Activated CD4-positive, alpha-beta T cell treated with anti-CD3 and anti-CD28 coated beads, Interleukin-2, amount 10 ng/mL, durations not matched to agents 7 days and 5 days (primary cell): Measurements from ENCODE around the gene TMEM141. TPM values are rescaled to one million over a fixed set of nuclear protein-coding genes. Genes with fewer than 3 reads are reported as not detected.
"Not testable (repeated sequence)": the region's sequence is repeated elsewhere in the genome, so short reads cannot be mapped to it uniquely, and the experiment has no call there.

Experiments used
- CTCF ChIA-PET: fragments of 350-600 bp; sonication (Branson Sonifier 250); formaldehyde crosslinking; loops from one replicate; lab custom pipeline; 2021; ENCODE audit warnings: antibody characterized with exemption; lab: Charles Lee
- POLR2A ChIA-PET: fragments of 350-600 bp; sonication (Branson Sonifier 250); formaldehyde crosslinking; loops from one replicate; lab custom pipeline; 2021; ENCODE audit warnings: antibody characterized with exemption; lab: Charles Lee
- DNase-seq: peaks from one replicate; pipeline ENCODE4 v3.0.0-alpha.2; 2020
- H3K27ac Mint-ChIP-seq: one replicate; pipeline ENCODE4 v1.8.0; 2021; ENCODE audit warnings: mild to moderate bottlenecking, moderate library complexity, mixed read lengths
- H3K27me3 Mint-ChIP-seq: one replicate; pipeline ENCODE4 v1.8.0; 2021; ENCODE audit warnings: mixed read lengths
- H3K36me3 Mint-ChIP-seq: one replicate; pipeline ENCODE4 v1.8.0; 2021; ENCODE audit warnings: low read depth, mixed read lengths
- H3K4me1 Mint-ChIP-seq: one replicate; pipeline ENCODE4 v1.8.0; 2021; ENCODE audit warnings: mixed read lengths
- H3K4me3 Mint-ChIP-seq: one replicate; pipeline ENCODE4 v1.8.0; 2021; ENCODE audit warnings: mild to moderate bottlenecking, moderate library complexity, mixed read lengths
- H3K9me3 Mint-ChIP-seq: one replicate; pipeline ENCODE4 v1.8.0; 2021; ENCODE audit warnings: mixed read lengths
- total RNA-seq, 2 experiments: library from RNA; stranded (reverse); gene quantifications; one replicate each; pipeline ENCODE4 v1.2.3, GENCODE V29; 2021

The TMEM141 gene
- total RNA-seq, 2 experiments from 2014 or later = 28.5 to 38.5 TPM

DNA sequence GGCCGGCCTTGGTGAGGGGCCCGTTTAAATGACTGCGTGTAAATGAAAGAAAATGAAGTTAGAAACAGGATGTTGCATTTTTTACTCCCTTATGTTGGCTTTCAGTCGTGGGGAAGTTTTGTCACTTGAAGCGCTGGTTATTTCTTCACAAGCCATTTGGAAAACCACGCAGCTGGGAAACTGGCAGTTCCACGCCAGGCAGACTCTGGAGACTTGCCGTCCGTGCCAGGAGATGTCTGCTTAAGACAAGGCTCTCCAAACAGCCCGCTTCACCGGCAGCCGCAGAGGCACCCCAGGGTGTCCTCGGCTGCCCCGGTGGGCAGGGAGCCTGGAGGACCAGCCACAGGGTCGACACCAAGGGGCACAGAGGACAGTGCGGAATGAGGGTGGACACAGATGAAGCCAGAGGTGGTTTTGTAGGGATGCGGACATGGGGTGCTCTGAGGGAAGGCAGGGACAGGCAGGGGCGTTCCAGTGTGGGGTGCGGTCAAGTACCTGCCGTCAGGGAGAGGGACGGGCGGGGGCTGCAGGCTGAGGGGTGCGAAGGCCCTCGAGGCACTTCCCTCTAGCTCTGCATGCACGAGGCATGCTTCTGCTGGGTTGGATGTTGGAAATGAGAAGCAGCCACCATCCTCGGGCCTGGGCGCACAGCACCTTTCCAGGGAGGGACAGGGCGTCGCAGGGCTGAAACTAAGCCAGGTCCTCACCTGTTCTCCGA, 40.0 kb downstream of the TMEM141 start:
- Mint-ChIP-seq H3K27ac (no peak overlapping the region), H3K27me3 (no peaks in the 10 kb centered on the region), H3K4me1 (no peaks in the 10 kb centered on the region), H3K4me3 (no peak overlapping the region), H3K36me3 (peaks cover 8% of the 10 kb centered on the region), H3K9me3 (no peaks in the 10 kb centered on the region)
- ChIA-PET POLR2A (no interaction called here), CTCF (interaction anchor here (1.7 kb wide), 1 partner anchor 11 kb away, joined by 6 read pairs; the partner anchor contains the start of gene AJM1)
- DNase-seq = no peak

DNA sequence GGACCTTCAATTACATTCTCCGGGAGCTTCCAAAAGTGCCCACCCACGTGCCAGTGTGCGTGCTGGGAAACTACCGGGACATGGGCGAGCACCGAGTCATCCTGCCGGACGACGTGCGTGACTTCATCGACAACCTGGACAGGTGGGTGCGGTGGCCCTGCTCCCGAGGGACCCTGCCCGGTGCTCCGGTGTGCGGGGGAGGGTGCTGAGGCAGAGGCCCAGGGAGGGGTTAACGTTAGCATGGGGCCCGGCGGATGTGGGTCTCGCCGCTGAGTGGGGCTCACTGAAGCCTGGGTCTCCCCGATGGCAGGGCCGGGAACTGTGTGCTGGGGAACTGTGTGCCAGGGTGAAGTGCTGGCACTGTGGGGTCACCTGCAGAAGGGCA, 40.6 kb downstream of the TMEM141 start:
- ChIA-PET CTCF (interaction anchor here (1.7 kb wide), 1 partner anchor 11 kb away, joined by 6 read pairs; the partner anchor contains the start of gene AJM1), POLR2A (no interaction called here)
- no peaks in the 10 kb centered on the region for H3K27me3 Mint-ChIP-seq
- H3K36me3 Mint-ChIP-seq = peaks cover 8% of the 10 kb centered on the region
- DNase-seq = no peak
- H3K4me3 Mint-ChIP-seq = no peak overlapping the region
- H3K27ac Mint-ChIP-seq = no peak overlapping the region
- no peaks in the 10 kb centered on the region for H3K9me3 Mint-ChIP-seq
- no peaks in the 10 kb centered on the region for H3K4me1 Mint-ChIP-seq

DNA sequence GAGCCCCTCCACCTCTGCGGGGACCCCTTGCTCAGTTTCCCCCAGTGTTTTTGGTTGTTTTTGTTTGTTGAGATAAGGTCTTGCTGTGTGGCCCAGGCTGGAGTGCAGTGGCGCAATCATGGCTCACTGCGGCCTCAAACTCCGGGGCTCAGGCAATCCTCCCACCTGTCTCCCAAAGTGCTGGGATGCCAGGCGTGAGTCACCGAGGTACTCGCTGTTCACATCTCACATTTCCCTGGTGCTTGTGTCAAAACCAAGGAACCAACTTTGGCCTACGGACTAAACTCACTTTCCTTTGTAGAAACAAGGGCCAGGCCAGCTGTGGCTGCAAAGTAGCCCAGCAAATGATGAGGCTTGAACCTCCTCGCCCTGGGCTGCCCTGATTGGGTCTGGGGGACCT, 41.4 kb downstream of the TMEM141 start:
- Mint-ChIP-seq H3K27me3 (no peaks in the 10 kb centered on the region), H3K36me3 (peaks cover 8% of the 10 kb centered on the region), H3K4me3 (no peak overlapping the region), H3K27ac (no peak overlapping the region), H3K9me3 (no peaks in the 10 kb centered on the region), H3K4me1 (no peaks in the 10 kb centered on the region)
- ChIA-PET CTCF (interaction anchor here (0.6 to 1.7 kb wide), 3 partner anchors 10 to 238 kb away, joined by 3 to 6 read pairs (median 3); partner anchors contain the start of genes AJM1 and SAPCD2), POLR2A (no interaction called here)
- DNase-seq = no peak

DNA sequence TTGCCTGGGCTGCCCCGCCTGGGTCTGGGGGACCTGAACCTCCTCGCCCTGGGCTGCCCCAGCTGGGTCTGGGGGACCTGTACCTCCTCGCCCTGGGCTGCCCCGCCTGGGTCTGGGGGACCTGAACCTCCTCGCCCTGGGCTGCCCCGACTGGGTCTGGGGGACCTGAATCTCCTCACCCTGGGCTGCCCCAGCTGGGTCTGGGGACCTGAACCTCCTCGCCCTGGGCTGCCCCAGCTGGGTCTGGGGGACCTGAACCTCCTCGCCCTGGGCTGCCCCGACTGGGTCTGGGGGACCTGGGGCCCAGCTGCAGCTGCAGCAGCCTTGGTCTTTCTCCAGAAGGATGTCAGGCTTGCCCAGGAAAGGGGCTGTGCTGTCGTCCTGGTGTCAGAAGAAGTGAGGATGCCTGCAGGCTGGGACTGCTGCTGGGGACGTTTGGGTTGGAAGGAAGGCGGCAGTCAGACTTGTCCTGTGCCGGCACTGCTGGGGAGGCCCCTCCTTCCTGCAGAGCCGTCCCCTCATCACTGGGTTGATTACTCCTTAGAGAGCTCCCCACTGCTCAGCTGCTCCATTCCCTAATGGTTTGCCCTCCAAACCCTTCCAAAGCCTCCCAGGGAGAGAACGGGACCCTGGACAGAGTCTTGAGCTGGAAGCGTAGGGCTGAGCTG, 42.4 kb downstream of the TMEM141 start:
- H3K4me1 Mint-ChIP-seq, H3K4me3 Mint-ChIP-seq, POLR2A ChIA-PET, DNase-seq, H3K27ac Mint-ChIP-seq, H3K27me3 Mint-ChIP-seq, H3K36me3 Mint-ChIP-seq, H3K9me3 Mint-ChIP-seq: not testable (repeated sequence)
- CTCF ChIA-PET = interaction anchor here (0.6 to 1.0 kb wide), 3 partner anchors 9 to 237 kb away, joined by 3 read pairs; partner anchors contain the start of genes AJM1 and SAPCD2

DNA sequence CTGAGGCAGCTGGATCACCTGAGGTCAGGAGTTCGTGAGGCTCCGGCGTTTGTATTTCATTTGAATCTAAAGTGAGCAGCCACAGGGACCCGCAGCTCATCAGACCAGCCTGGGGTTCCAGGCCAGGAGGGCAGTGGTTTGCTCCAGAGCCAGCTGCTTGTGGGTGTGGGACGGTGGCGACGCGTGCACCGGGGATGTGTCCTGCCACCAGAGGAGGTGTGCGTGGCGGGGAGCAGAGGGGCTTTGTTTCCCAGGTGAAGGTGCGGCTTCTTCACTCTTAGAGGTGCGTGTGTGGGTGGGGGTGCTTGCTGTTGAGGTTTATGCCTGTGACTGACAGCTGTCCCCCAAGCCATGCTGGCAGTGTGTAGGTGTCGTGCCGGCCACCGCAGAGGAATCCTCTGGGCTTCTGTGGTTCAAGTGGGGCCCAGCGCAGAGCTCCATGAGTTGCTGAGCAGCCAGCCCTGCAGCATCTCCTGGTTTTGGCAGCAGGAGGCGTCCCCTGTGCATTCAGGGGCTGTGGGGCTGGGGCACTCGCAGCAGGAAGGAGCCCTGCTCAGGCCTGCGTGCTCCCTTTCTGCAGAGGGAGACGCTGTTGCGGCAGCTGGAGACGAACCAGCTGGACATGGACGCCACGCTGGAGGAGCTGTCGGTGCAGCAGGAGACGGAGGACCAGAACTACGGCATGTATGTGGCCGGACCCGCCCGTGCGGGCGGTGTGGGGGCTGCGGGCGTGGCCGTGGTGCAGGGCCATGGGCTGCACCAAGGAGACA, 44.2 kb downstream of the TMEM141 start:
- no peaks in the 10 kb centered on the region for H3K4me1 Mint-ChIP-seq
- ChIA-PET CTCF (interaction anchor here (1.0 to 1.5 kb wide), 2 partner anchors 12 to 15 kb away, joined by 3 to 4 read pairs; no protein-coding TSS in a partner anchor), POLR2A (interaction anchor here (0.7 kb wide), 1 partner anchor 16 kb away, joined by 3 read pairs; no protein-coding TSS in a partner anchor)
- H3K4me3 Mint-ChIP-seq = no peak overlapping the region
- H3K36me3 Mint-ChIP-seq = peaks cover 11% of the 10 kb centered on the region
- no peaks in the 10 kb centered on the region for H3K9me3 Mint-ChIP-seq
- no peak overlapping the region for H3K27ac Mint-ChIP-seq
- DNase-seq = no peak
- no peaks in the 10 kb centered on the region for H3K27me3 Mint-ChIP-seq

DNA sequence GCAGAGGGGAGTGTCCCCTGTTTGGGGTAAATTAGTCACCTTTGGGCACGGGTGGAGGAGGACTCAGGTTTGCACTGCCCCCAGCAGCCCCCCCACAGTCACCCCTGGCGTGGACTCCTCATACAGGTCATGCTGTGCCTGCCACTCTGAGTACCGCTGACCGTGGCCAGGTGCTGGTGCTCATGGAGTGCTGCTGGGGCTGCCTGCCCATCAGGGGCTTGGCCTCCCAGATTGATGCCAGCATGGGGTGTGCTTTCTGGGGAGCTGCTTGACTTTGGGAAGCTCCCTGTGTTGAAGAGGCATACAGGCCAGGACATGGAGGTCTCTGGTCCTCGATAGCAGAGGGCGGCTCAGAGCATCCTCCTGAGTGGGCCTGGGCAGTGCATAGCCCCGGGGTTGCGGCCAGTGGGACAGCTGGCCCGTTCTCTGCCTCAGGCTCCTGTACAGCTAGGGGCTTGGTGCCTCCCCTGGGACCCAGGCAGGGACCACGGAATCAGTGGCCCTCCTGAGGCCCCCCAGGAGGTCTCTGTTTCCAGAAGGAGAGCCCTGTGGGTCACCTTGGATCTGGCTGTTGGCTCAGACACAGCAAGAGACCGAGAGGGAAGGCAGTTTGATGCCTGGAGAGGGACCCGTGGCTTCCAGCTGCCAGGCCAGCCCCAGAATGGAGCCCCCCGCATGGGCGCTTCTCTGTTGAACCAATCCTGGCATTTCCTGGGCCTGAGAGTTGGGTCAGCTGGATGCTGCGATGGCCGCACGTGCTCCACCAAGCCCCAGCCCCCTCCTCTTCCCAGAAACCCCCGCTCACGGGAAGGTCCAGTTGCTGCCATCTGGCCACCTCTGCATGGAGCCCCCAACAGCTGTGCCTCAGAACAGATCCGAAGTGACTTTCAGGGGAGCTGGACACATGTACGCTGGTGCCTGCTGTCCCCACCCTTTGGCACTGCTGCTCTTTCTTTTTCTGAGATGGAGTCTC, 45.1 kb downstream of the TMEM141 start:
- no peak for DNase-seq
- Mint-ChIP-seq H3K27ac (no peak overlapping the region), H3K27me3 (no peaks in the 10 kb centered on the region), H3K4me1 (no peaks in the 10 kb centered on the region), H3K4me3 (no peak overlapping the region), H3K36me3 (peaks cover 10% of the 10 kb centered on the region), H3K9me3 (no peaks in the 10 kb centered on the region)
- ChIA-PET POLR2A (interaction anchor here (0.5 kb wide), 1 partner anchor 28 kb away, joined by 3 read pairs; no protein-coding TSS in a partner anchor), CTCF (interaction anchor here (1.0 kb wide), 1 partner anchor 13 kb away, joined by 3 read pairs; no protein-coding TSS in a partner anchor)

DNA sequence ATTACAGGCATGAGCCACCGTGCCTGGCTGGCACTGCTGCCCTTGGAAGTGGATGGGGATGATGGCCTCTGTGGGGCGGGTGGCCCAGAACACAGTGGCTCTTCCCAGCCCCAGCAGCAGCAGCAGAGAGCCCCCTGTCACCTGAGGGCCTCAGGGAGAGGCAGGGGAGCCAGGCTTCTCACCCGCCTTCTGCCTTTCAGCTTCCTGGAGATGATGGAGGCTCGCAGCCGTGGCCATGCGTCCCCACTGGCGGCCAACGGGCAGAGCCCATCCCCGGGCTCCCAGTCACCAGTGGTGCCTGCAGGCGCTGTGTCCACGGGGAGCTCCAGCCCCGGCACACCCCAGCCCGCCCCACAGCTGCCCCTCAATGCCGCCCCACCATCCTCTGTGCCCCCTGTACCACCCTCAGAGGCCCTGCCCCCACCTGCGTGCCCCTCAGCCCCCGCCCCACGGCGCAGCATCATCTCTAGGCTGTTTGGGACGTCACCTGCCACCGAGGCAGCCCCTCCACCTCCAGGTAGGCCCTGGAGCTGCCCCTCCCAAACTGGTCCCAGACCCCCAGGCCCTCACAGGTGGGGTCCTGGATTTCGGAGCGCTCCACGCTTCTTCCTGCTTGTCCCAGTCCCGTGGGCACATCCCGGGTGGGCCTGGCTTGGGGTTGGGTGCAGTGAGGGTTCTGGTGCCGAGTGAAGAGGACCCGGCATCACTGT, 46.2 kb downstream of the TMEM141 start:
- CTCF ChIA-PET = no interaction called here
- no peak overlapping the region for H3K4me3 Mint-ChIP-seq
- peaks cover 7% of the 10 kb centered on the region for H3K36me3 Mint-ChIP-seq
- DNase-seq = no peak
- H3K27me3 Mint-ChIP-seq = no peaks in the 10 kb centered on the region
- H3K9me3 Mint-ChIP-seq = no peaks in the 10 kb centered on the region
- POLR2A ChIA-PET = no interaction called here
- peaks cover 4% of the 10 kb centered on the region for H3K4me1 Mint-ChIP-seq
- no peak overlapping the region for H3K27ac Mint-ChIP-seq

DNA sequence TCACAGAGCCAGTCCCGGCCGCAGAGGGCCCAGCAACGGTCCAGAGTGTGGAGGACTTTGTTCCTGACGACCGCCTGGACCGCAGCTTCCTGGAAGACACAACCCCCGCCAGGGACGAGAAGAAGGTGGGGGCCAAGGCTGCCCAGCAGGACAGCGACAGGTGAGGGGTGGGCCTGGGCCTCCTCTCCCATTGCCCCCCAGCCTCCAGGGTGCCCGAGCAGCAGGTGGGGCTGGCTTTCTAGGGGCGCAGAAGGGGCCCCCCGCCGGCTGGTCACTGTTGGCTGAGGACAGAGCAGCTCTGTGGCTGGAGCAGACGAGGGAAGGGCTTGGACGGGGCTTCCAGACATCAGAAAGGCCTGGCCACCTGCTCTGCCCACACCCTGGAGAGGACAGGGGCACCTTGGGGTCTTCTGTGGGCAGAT, 46.7 kb downstream of the TMEM141 start:
- H3K9me3 Mint-ChIP-seq, POLR2A ChIA-PET, H3K4me3 Mint-ChIP-seq: not testable (repeated sequence)

DNA sequence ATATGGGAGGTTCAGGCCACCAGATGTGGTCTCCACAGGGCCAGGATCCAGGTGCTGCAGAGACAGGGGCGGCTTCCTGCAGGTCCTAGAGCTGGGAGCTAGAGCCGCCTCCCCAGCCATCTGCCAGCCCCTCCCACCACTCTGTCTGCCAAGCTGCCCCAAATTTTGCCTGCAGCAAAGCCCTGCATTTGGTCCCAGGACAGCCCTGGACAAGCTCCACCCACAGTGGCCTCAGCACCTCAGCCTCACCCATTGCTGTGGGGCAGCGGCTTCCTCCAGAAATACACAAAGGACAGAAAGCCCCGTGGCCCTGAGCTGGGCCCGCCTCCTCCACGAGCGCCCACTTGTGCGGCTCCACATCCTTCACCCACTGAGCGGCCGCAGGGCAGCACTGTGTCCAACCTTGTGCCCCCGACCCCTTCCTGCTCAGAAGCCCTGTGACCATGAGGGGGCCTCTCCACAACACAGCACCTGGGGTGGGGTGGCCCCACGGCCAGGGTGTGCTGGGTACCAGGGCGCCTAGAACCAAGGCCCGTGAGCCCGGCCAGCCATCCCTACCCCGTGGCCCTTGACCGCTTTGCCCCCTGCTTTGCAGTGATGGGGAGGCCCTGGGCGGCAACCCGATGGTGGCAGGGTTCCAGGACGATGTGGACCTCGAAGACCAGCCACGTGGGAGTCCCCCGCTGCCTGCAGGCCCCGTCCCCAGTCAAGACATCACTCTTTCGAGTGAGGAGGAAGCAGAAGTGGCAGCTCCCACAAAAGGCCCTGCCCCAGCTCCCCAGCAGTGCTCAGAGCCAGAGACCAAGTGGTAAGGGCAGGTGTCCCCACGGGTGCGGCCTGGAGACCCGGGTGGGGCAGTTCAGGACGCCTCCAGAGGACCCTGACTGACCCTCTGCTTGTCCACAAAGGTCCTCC, 47.4 kb downstream of the TMEM141 start:
- Mint-ChIP-seq H3K9me3 (no peaks in the 10 kb centered on the region), H3K36me3 (peaks cover 6% of the 10 kb centered on the region), H3K4me3 (no peak overlapping the region), H3K27ac (no peak overlapping the region), H3K27me3 (peaks cover 1% of the 10 kb centered on the region), H3K4me1 (peaks cover 8% of the 10 kb centered on the region)
- no peak for DNase-seq
- ChIA-PET CTCF (no interaction called here), POLR2A (no interaction called here)

More for the DNA sequence above, 46.7 kb downstream of the TMEM141 start:
- CTCF ChIA-PET, H3K27ac Mint-ChIP-seq, DNase-seq, H3K4me1 Mint-ChIP-seq, H3K27me3 Mint-ChIP-seq, H3K36me3 Mint-ChIP-seq: not testable (repeated sequence)

DNA sequence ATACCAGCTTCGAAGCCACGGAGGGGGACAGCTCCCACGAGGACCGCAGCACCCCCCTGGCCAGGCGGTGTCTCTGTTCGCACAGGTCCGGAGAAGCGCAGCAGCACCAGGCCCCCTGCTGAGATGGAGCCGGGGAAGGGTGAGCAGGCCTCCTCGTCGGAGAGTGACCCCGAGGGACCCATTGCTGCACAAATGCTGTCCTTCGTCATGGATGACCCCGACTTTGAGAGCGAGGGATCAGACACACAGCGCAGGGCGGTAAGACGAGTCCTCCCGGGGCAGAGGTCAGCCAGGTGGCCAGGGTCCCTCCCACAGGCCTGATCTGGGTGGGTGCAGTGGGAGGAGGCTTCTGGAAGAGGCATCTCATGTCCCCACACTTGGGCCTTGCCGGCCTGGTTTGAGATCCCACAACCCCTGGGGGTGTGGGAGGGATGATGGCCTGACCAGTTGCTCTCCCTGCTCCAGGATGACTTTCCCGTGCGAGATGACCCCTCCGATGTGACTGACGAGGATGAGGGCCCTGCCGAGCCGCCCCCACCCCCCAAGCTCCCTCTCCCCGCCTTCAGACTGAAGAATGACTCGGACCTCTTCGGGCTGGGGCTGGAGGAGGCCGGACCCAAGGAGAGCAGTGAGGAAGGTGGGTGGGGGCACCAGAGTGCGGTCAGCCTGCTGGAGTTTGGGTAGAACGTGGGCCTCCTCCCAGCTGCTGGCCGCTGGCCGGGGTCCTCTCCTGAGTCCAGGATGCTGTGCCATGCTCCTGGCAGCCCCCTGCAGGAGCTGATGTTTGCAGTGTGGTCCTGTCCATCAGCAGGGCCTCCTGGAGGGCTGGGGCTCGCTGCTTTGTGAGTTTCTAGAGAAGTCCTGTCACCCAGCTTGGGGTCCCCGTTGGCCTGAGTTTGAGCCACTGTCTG, 48.3 kb downstream of the TMEM141 start:
- Mint-ChIP-seq H3K27ac (peak overlapping the region; percentile 78), H3K4me1 (peaks cover 10% of the 10 kb centered on the region), H3K36me3 (peaks cover 6% of the 10 kb centered on the region), H3K9me3 (no peaks in the 10 kb centered on the region), H3K4me3 (no peak overlapping the region), H3K27me3 (peaks cover 3% of the 10 kb centered on the region)
- ChIA-PET POLR2A (no interaction called here), CTCF (interaction anchor here (0.5 to 2.1 kb wide), 4 partner anchors 41 to 196 kb away, joined by 3 to 5 read pairs (median 4); no protein-coding TSS in a partner anchor)
- DNase-seq = no peak
